GM12865 (cell line): ENCODE results near the gene RCE1.

Experiments used
- DNase-seq: peaks from one replicate; pipeline ENCODE4 v3.0.0; 2010; ENCODE audit warnings: low read depth
- H3K4me3 ChIP-seq: 2 replicates; pipeline ENCODE4 v1.5.1; 2011; ENCODE audit warnings: mild to moderate bottlenecking, low read depth, low read length, control low read depth
- TF ChIP-seq, protein P1 (sequence below): IDR thresholded peaks from 2 replicates; pipeline ENCODE4 v1.5.1; 2011; ENCODE audit warnings: low read length, control low read depth, low read depth, inconsistent platforms; ENCODE audit not compliant: insufficient read depth; ENCODE audit errors: missing control alignments

Gene RCE1

DNA sequence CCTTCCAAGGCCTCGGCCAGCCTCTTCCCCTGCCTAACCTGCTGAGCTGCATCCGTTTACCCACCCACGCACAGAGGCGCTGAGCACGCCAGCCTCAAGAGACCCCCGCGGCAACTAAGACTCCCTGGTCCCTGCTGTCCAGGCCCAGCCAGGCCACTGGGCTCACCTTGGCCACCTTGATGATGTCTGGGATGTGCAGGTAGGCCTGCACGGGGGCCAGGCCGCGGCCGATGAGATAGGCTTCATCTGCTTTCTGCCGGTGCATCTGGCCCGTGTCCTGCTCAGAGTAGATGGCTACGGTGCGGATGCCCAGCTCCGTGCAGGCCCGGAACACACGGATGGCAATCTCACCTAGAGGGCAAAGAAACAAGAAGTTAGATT is 28.3 kb downstream of the RCE1 start:
- DNase-seq: no peak
- TF ChIP-seq, protein P1, sequence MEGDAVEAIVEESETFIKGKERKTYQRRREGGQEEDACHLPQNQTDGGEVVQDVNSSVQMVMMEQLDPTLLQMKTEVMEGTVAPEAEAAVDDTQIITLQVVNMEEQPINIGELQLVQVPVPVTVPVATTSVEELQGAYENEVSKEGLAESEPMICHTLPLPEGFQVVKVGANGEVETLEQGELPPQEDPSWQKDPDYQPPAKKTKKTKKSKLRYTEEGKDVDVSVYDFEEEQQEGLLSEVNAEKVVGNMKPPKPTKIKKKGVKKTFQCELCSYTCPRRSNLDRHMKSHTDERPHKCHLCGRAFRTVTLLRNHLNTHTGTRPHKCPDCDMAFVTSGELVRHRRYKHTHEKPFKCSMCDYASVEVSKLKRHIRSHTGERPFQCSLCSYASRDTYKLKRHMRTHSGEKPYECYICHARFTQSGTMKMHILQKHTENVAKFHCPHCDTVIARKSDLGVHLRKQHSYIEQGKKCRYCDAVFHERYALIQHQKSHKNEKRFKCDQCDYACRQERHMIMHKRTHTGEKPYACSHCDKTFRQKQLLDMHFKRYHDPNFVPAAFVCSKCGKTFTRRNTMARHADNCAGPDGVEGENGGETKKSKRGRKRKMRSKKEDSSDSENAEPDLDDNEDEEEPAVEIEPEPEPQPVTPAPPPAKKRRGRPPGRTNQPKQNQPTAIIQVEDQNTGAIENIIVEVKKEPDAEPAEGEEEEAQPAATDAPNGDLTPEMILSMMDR: no peak
- H3K4me3 ChIP-seq: no peak overlapping the region

DNA sequence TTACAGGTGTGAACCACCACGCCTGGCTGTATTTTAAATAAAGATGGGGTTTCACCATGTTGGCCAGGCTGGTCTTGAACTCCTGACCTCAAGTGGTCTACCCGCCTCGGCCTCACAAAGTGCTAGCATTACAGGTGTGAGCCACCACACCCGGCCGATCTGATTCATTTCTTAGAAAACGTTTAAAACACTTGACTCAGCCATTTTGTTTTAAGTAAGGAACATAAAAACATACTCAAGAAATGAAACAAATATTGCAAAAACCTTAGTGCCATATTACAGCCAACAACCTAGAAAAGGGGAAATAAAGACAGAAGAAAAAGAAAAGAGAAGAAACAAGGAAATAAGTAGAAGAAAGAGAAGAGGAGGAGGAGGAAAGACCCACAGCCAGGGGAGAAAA is 31.0 kb downstream of the RCE1 start:
- DNase-seq: no peak
- no peak overlapping the region for H3K4me3 ChIP-seq
- TF ChIP-seq, protein P1: no peak

DNA sequence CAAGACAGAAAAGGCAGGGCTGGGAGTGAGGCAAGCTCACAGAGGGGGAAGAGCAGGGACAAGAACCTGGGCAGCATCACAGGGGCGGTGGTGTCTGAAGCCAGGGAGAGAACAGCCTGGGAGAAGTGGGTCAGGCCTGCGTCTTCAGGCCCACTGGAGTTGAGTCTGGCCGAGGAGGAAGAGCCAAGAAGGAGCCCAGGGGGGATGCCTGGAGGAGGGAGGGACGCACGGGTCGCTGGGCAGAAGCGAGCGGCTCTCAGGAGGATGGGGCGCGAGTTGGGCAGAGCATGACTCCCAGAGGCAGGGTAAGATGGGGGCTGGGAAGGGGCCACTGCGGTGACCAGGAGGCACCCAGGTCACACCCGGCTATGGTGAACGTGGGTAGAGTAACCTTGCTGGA is 32.1 kb downstream of the RCE1 start:
- no peak overlapping the region for H3K4me3 ChIP-seq
- TF ChIP-seq, protein P1: no peak
- no peak for DNase-seq

GRCh38 chr11:66877588-66878385 is 34.5 kb downstream of the RCE1 start:
- no peak for DNase-seq
- TF ChIP-seq, protein P1: no peak
- no peak overlapping the region for H3K4me3 ChIP-seq

GRCh38 chr11:66878474-66878873 is 35.2 kb downstream of the RCE1 start:
- no peak overlapping the region for H3K4me3 ChIP-seq
- TF ChIP-seq, protein P1: no peak
- DNase-seq: no peak

GRCh38 chr11:66879000-66879399 is 35.8 kb downstream of the RCE1 start:
- no peak for DNase-seq
- no peak overlapping the region for H3K4me3 ChIP-seq
- TF ChIP-seq, protein P1: no peak

- H3K4me3 ChIP-seq: no peak overlapping the region
- no peak for DNase-seq
- TF ChIP-seq, protein P1: no peak
These were observed 36.3 kb downstream of the RCE1 start for GRCh38 chr11:66879583-66879982.
